Measurements from ENCODE around the gene MREG.
"Not testable (repeated sequence)": the region's sequence is repeated elsewhere in the genome, so short reads cannot be mapped to it uniquely, and the experiment has no call there.

Gene MREG

DNA sequence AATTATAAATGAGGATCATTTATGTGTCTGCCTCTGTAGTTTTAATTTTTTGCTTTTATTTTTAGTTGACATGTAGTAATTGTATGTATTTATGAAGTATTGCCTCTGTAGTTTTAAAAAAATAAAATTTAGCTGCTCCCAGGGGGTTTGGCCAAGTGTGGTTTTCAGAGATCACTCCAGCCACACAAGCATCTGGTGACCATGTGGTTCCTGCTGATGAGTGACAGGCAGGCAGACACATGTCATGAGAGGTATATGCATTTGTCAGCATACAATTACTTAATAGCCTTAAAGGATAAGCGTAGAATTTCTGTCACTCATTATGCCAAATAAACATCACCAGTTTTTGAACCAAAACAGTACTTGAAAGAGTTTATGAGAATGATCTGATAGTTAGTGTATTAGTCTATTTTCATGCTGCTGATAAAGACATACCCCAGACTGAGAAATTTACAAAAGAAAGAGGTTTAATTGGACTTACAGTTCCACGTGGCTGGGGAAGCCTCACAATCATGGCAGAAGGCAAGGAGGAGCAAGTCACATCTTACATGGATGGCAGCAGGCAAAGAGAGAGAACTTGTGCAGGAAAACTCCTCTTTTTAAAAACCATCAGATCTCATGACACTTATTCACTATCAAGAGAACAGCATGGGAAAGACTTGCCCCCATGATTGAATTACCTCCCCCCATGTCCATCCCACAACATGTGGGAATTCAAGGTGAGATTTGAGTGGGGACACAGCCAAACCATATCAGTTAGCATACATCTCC lies 29.6 kb downstream of the MREG start:
- no peak for DNase-seq

DNA sequence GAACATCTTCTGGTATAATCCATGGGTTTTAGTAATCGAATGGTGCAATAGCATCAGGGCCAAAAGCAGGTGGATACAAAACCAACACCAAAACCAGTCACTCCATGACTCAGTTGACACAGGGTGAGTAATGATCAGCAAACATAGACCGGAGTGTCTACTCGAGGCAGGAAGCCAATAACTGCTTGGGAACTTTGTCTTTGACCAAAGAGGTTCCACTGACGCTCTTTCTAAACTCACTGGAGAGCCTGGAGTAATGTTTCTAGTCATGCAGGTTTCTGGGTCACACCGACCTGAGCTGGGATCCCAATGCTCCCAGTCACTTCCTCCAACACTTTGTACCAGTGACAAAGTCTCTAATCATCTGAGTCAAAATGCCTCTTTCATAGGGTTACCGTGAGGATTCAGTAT lies 30.9 kb downstream of the MREG start:
- peak; percentile 53 for DNase-seq

DNA sequence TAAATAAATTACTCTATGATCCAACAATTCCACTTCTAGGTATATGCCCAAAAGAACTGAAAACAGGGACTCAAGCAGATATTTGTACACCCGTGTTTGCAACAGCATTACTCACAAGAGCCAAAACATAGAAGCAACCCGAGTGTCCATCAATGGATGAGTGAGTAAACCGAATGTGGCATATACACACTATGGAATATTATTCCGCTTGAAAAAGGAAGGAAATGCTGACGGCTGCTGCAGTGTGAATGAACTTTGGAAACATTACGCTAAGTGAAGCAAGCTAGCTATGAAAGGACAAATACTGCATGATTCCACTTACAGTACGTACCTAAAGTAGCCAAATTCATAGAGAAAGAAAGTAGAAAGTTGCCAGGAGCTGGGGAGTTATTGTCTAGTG lies 32.2 kb downstream of the MREG start:
- no peak for DNase-seq

DNA sequence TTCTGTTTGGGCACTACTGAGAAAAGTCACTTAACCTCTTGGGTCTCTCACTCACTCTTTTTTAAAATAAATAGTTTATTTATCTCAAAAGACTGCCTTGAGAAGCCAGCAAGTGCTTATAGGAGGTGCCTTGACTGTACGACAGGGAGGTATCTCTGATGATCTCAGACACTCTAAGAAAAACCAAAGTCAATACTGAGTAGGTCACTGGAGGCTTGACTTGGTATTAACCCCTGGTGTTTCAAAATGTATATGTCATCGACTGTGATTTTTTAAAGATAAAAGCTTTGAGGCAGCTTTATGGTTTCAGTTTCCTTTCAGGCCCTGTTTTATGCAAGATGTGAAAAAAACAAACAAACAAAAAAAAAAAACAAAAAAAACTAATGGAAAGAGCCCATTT lies 33.7 kb downstream of the MREG start:
- no peak for DNase-seq

DNA sequence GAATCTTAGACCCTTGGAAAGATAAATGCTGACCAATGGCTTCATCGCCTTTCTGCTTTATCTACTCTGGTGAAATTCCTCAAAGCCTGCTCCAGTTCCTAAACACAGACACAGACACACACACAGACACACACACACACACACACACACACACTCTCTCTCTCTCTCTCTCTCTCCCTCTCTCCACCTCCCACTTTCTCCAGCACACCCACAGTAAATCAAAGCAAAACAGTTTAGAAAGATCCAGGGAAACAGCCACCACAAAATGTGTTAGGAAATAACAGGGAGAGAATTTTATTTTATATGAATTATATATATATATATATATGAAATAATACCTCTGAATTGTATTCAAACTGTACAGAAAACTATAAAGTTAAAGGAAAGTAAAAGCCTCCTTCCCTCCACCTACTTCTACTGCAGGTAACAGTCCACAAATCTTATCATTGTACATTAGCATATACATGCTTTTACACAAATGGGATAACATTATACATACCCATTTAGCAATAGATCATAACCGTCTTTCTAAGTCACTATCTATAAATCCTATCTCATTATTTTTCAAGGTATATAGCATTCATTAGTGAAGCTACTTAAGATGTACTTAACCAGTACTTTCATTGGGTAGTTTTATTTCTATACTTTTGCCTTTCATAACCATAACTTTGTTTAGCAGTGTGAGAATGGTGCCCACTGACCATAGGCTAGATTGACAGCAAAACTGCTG lies 38.5 kb downstream of the MREG start:
- no peak for DNase-seq

DNA sequence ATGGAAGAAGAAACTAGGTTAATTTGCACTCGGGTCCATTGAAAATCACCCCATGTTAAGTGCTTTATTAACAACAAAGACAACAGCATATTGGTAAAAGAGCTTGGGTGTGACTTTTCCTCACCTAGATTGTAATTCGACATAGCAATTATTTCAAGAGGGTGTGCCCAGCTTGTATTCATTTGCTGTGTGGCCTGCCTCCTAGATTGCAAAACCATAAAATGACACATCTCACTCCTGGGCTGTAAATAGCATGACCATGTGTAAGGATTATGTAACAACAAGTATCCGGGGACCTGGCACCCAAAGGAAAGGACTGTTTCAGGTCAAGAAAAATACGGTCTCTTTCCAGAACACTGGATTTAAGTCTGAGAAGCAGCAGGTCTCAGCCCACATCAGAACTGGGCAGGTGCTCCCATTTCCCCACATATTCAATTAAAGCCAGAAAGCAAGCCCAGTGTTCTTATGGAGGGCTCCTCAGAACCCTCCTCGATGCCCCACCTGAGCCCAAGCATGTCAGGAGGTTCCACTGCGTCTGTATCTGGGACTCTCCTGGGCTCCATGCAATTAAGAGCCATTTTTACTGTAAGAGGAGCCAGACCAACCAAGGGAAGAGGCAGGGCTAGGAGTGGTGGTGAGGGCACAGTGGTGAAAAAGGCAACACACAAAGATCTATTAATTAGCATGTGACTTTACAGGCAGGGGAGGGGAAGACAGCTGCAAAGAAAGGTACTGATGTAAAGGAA lies 39.2 kb downstream of the MREG start:
- no peak for DNase-seq

DNA sequence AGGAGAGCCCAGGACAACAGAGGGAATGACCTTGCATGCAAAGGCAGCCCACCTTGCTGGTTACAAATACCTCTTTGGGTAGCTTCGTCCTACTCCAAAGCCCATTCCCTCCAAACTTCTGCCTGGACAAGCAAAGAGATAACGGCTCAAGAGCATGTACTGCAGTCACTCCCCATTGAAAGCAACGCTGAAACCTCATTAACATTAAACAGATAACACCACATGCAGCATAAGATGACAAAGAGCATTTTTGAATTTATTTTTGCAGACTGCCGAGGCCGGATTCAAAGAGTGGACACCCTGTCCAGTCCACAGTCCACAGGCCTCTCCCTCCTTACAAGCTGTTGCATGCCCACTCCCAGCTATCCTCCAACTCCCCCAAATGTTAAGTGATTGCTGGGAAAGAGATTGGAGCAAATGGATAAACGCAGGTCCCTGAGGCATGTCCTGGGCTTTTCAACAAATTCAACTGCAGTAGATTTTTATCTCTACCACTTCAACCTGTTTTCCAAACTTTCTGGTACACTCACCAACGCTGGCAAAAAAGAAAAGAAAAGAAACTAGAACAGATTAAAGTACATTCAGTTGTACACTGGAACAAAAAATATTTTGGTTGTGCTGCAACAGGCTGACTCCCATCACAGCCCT lies 40.1 kb downstream of the MREG start:
- DNase-seq: no peak

DNA sequence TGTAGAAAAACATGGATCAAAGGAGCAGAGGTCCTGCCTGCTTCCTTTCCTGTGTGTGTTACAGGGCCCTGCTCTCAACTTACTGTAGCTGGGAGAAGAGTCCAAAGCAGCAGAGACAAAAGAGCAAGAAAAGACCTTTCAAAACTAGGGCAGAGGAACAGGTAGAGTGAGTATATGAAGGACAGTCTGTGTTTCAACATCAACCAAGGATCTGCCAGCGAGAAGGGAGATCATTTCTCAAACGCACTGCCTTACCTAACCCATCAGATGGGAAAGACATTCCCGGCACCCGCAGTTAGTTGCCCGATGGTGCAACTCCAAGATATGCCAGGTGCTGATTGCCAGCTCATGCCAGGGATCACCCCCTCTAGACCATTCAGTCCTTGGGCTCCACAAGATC lies 41.7 kb downstream of the MREG start:
- no peak for DNase-seq

DNA sequence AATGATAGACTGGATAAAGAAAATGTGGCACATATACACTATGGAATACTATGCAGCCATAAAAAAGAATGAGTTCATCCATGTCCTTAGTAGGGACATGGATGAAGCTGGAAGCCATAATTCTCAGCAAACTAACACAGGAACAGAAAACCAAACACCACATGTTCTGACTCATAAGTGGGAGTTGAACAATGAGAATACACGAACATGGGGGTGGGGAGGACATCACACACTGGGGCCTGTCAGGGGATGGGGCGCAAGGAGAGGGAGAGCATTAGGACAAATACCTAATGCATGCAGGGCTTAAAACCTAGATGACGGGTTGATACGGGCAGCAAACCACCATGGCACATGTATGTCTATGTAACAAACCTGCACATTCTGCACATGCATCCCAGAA lies 42.5 kb downstream of the MREG start:
- DNase-seq: peak; percentile 25

DNA sequence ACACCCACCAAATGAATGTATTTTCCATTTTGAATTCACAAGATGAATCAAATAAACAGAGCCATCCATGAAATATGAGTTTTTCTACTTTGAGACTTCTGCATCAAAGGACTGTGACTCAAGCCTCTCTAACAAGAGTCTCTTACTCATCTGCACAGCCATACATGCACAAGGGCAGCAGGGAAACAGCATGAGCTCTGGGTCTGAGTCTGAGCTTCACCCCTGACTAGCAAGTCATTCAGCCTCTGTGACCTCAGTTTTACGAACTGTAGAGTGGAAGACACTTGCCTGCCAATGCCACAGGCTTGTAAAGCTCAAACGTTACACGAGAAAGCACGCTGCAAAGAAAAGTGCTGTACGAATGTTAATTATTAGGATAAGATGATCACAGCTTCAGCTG lies 42.9 kb downstream of the MREG start:
- peak; percentile 77 for DNase-seq

DNA sequence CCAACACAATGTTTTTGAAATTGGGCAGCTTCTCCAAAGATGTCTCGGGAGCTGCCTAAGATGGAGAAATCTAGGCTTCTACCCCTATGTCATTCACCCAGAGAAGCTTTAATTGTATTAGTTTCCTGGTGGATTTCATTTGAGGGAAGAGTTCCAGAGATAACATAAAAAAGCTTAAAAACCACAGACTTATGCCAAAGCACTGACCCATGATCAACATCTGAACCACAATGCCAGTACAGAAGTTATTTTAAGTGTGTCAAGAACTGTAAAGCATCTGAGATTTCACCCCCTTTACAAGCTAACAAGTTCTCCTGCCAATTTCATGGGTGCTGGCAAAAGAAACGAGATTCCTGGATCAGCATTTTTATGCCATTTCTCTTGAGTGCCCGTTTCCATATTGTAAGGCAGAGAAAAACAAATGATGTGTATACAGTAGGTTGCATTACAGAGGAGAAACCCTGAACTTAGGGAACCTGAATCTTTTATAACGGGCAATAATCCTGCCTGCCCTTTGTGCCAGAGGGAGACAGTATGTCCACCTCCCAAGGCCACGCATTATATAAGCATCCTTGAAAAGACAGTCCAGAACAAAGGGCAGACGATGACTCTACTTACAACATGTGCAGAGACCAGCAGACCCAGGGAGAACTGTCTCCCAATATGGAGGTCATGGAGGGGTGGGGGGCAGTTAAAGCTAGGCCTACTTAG lies 44.1 kb downstream of the MREG start:
- DNase-seq: no peak

DNA sequence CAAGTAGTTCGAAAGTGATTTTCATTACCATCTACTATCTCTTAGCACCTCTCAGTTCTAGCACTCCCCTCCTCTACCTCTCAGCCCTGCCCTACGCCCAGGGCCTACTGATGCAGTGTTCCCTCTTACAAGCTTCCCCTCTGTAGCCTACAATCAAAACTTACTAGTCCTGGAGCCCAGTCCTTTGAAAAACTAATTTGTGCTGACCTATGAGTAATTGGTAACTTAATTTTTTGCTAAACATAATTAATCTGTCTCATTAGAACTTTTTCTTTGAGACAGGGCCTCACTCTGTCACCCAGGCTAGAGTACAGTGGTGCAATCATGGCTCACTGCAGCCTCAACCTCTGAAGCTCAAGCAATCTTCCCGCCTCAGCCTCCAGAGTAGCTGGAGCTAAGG lies 44.9 kb downstream of the MREG start:
- no peak for DNase-seq

DNA sequence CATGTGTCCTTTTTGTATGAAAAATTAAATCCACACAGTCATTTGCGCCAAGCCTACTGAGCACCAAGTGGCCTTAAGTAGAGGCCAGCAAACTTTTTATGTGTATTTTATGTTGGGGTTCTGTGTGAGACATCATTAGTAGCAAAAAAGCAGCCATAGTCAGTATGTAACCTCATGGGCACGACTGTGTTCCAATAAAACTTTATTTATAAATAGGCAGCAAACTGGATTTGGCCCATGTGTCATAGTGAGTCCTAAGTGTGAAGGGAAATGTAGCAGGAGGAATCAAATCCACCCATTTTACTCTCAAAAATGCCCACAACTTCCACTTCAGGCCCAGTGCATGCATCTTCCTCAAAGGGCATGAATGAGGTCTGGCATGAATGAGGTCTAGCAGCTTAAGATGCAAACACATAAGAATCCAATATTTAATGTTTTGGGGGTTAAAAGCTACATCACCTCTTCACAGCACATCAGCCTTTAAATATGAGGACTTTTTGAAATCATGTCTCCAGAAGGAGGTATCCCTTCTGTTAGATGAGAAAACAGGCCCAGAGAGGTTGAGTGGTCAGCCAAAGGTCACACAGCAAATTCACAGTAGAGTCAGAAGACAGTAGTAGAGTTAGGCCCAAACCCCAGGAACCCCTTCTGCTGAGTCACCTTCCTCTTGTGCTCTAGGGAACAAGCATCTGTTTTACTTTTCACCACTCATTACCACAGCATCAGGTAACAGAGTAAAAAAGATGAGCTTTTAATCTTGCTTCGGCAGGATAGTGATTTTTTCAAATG lies 45.6 kb downstream of the MREG start:
- peak; percentile 5 for DNase-seq

DNA sequence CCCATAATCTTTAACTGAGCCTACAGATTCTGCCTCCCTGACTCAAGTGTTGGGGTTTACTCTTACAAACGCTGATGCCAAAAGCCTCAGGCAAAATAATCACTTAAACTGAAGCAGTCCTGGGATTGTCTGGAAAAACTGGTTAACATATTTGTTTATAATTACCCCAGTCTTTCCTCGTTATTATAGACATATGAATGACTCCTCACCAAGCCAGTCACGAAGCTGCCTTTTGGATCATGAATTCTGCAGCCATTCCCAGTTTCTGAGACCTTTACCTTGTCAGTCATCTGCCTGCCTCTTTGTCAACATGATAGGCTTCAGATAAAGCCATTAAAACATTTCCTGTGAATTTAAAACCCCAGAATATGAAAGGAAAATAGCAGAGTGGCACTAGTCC lies 46.4 kb downstream of the MREG start:
- DNase-seq: no peak

DNA sequence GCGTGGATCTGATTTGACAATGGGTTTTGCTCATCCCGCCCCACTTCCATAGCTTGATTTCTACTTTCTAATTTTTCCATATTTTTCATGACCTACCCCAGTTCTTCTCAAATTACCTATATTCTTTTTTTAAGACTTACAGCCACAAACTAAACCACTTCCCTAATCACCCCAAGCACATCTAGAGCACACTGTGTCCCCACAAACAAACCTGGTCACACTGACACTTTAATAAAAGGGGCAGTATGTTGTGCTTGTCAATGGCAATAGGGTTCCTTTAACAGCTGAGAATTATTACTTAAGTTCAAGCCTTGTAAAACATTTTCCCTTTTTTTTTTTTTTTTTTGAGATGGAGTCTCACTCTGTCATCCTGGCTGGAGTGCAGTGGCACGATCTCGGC lies 47.1 kb downstream of the MREG start:
- no peak for DNase-seq

DNA sequence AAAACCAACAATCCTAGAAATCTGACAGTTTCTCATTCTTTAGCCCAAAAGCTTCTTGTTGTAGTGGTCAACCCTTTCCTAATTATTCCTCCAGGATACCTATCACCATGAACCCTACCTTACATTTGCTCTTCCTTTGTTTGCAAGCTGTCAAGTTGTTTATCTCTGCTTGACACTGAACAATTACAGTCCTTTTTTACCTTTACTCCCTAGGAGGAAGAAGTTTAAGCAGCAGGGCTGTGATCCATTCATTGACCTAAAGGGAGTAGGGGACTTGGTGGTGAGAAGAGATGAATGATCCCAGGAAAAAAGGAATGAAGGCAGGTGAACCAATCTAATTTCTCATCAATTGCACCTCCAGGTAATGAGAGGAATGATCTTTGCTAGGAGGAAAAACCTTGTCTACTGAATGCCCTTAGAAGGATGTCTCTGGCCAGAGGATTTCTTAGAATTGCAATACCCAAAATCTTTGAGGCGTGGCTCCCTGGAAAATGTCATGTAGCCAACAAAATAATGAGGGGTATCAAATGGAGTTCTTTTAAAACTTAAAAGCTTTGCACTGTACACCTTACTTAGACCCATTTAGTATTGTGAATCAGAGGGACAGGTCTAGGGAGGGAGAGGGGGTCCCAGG lies 47.7 kb downstream of the MREG start:
- no peak for DNase-seq

DNA sequence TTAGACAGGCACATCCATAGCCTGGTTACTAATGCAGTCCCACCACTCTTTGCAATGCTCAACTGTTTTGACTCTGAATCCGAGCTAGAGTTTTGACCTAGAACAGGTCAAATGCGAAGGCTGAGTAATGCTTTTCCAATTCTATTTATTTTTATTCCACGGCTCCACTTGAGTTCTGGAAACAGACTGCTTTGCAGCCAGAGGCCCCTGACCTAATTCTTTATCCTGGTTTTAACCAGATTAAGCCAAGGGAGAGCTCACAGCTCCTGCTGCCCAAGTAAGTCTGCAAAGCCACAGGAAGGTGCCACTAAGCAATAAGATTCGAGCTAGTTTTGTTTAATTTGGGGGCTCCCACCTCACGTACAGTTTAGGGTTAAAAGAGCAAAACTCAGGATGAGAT lies 51.4 kb downstream of the MREG start:
- DNase-seq: no peak

DNA sequence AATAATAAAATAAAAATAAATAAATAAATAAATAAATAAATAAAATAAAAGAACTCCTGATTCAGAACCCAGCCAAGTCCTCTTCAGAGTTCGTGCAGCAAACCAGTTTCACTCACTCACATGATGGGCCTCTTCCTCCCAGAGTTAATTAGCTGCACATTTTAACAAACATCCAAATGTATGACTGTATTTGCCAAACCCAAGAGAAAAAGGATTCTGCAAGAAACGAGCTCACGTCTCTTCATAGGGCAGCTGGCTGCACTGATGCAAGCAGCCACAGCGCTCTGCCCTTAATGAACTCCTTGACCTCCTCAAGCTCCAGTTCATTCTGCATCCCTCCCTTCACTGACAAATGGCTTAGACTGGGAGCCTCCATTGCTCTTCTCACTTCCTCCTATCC lies 55.1 kb downstream of the MREG start:
- DNase-seq: no peak

DNA sequence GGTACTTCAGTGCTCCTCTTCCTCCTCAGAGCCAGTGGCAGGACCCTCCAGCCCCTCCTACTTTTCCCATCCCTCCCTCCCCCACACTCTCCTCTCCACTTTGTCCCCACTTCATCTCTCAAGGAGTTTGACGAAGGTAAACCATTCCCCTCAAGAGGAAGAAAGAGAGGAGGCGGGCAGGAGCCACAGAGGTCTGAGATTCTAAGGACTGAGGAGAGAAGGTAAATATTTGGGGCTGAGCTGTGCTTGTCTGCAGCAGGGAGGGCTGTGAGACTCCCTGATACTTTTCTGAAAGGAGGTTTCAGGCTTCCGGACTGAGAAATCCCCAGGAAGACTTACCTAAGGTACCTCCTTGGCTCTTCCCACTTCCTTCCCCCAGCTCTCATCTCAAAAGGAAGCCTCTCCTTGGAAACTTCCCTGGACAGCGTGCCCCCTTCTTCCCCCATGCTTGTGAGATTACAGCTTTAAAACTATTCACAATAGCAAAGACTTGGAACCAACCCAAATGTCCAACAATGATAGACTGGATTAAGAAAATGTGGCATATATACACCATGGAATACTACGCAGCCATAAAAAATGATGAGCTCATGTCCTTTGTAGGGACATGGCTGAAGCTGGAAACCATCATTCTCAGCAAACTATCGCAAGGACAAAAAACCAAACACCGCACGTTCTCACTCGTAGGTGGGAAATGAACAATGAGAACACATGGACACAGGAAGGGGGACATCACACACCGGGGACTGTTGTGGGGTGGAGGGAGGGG lies 55.8 kb downstream of the MREG start:
- DNase-seq: not testable (repeated sequence)

DNA sequence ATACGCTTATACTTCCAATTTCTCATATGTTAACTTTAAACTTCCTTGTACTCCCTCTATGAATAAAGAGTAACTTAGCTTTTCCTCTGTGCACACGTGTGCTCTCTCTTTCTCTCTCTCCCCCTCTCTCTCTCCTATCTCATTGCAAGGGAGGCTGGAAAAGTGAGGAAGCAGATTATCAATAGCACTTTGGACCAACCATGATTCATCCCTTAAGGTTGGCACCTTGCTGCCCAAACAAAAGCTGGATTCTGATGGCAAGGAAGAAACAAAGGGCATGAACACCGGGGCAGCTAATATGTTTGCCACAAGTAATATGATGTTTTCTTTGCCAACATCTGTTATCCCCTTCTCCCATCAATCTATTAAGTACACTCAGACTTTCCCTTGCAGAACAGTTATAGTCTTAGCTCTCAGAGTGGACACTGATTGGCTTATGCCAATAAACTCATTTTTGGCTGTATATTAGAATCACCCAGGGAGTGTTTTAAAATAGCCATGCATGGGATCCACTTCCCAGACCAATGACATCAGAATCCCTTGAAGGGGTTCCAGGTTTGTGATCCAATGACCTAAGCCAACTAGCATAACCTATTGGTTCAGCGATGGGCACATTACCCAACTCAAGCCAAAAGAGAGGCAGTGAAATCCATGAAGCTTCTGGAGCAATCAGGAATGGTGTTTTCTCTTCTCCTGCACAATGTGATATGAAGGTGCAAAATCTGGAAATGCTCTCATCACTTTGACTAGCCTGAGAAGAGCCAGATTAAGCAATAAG lies 60.3 kb downstream of the MREG start:
- DNase-seq: no peak
